ENCODE results near the gene CACNA1H. TPM values are rescaled to one million over a fixed set of nuclear protein-coding genes. Genes with fewer than 3 reads are reported as not detected.

CACNA1H gene
- total RNA-seq: 10 to 100 TPM in 3 of 4 donors, 1 to 10 TPM in 1; 6.8 to 94.5 (median 27.6) TPM

- Histone ChIP-seq H3K4me1 (peaks cover 0 to under 1% of the 10 kb centered on the region in 2 donors), H3K36me3 (no peaks in the 10 kb centered on the region), H3K27me3 (no peaks in the 10 kb centered on the region), H3K9me3 (no peaks in the 10 kb centered on the region), H3K4me3 (peak within 1 kb of the TSS; percentile 33 to 58), H3K27ac (peak within 1 kb of the TSS; percentile 70 to 81)
- peak; percentile 65 to 71 for DNase-seq
- TF ChIP-seq CTCF (IDR thresholded peaks at IDR 0.05) (peak in 1 of 4 experiments; percentile 67), POLR2A (IDR thresholded peaks at IDR 0.05) (no peak)
- intact Hi-C loops (cut with DNase I; ENCODE audit: low total_unique reads): no loop called here
These were observed at the start of gene CACNA1H for GRCh38 chr16:1152651-1153259. CACNA1H (plus strand) TSS chr16:1153106; CDS start chr16:1153738, 632 bp downstream.

- peaks cover 12 to 18% of the 10 kb centered on the region in 2 donors for H3K27me3 ChIP-seq
- no peaks in the 10 kb centered on the region for H3K36me3 ChIP-seq
- no peaks in the 10 kb centered on the region for H3K9me3 ChIP-seq
- peaks cover 0 to 3% of the 10 kb centered on the region in 2 donors for H3K4me1 ChIP-seq
- no peak overlapping the region for H3K27ac ChIP-seq
- TF ChIP-seq POLR2A (IDR thresholded peaks at IDR 0.05) (no peak), CTCF (IDR thresholded peaks at IDR 0.05) (no peak)
- no peak overlapping the region for H3K4me3 ChIP-seq
- DNase-seq: no peak
- intact Hi-C loops (cut with DNase I; ENCODE audit: low total_unique reads): no loop called here
These were observed 49.3 kb upstream of the CACNA1H start for GRCh38 chr16:1103636-1103980.

GRCh38 chr16:1105888-1106620 lies 46.9 kb upstream of the CACNA1H start:
- intact Hi-C loops (cut with DNase I; ENCODE audit: low total_unique reads): no loop called here
- peaks cover 0 to 3% of the 10 kb centered on the region in 2 donors for H3K4me1 ChIP-seq

GRCh38 chr16:1106659-1107058 lies 46.2 kb upstream of the CACNA1H start:
- peaks cover 0 to 3% of the 10 kb centered on the region in 2 donors for H3K4me1 ChIP-seq
- H3K9me3 ChIP-seq: no peaks in the 10 kb centered on the region
- H3K4me3 ChIP-seq: no peak overlapping the region
- no peak overlapping the region for H3K27ac ChIP-seq
- TF ChIP-seq CTCF (IDR thresholded peaks at IDR 0.05) (no peak), POLR2A (IDR thresholded peaks at IDR 0.05) (no peak)
- DNase-seq: no peak
- H3K27me3 ChIP-seq: peaks cover 12 to 18% of the 10 kb centered on the region in 2 donors
- intact Hi-C loops (cut with DNase I; ENCODE audit: low total_unique reads): no loop called here
- no peaks in the 10 kb centered on the region for H3K36me3 ChIP-seq

More at GRCh38 chr16:1105888-1106620, 46.9 kb upstream of the CACNA1H start:
- peak; percentile 62 to 72 for DNase-seq
- no peaks in the 10 kb centered on the region for H3K9me3 ChIP-seq
- no peak overlapping the region for H3K27ac ChIP-seq
- TF ChIP-seq POLR2A (IDR thresholded peaks at IDR 0.05) (no peak), CTCF (IDR thresholded peaks at IDR 0.05) (peak; percentile 82 to 94 (median 88))
- peaks cover 12 to 18% of the 10 kb centered on the region in 2 donors for H3K27me3 ChIP-seq
- H3K36me3 ChIP-seq: no peaks in the 10 kb centered on the region
- no peak overlapping the region for H3K4me3 ChIP-seq

- Histone ChIP-seq H3K27ac (no peak overlapping the region), H3K4me1 (peaks cover 0 to 3% of the 10 kb centered on the region in 2 donors), H3K4me3 (no peak overlapping the region), H3K27me3 (peaks cover 10 to 17% of the 10 kb centered on the region in 2 donors), H3K36me3 (no peaks in the 10 kb centered on the region), H3K9me3 (no peaks in the 10 kb centered on the region)
- no peak for DNase-seq
- intact Hi-C loops (cut with DNase I; ENCODE audit: low total_unique reads): no loop called here
- no peak for TF ChIP-seq CTCF (IDR thresholded peaks at IDR 0.05)
- no peak for TF ChIP-seq POLR2A (IDR thresholded peaks at IDR 0.05)
These were observed 45.8 kb upstream of the CACNA1H start for GRCh38 chr16:1107141-1107540.

Measured in uterus (tissue), 4 donors.